Gastrocnemius medialis (tissue), 4 donors: ENCODE data around the gene SYT15. TPM values are rescaled to one million over a fixed set of nuclear protein-coding genes. Genes with fewer than 3 reads are reported as not detected.

Experiments
- ATAC-seq, 2 donors: fragments of 150-250 bp; one replicate each; pipeline ENCODE4 v1.9.1; 2016
- DNase-seq, 2 donors: peaks; one replicate each; pipeline ENCODE4 v3.0.0-alpha.2; 2019
- H3K27ac ChIP-seq, 4 donors: fragments of 200-600 bp; sonication (generic); 1 replicate in 1 of 4; 2 replicates in 3 of 4; pipeline ENCODE4 v1.5.1; 2016 to 2018; ENCODE audit warnings: mild to moderate bottlenecking in 2 of 4, moderate library complexity in 1 of 4
- H3K27me3 ChIP-seq, 3 donors: fragments of 200-600 bp; sonication (generic) in 2 of 3; 1 replicate in 1 of 3; 2 replicates in 2 of 3; pipeline versions ENCODE4 v1.5.1 to v1.6.0; 2016 to 2019; ENCODE audit warnings: mild to moderate bottlenecking in 1 of 3, moderate library complexity in 1 of 3
- H3K36me3 ChIP-seq, 2 donors: fragments of 200-600 bp; sonication (generic) in 1 of 2; one replicate each; pipeline ENCODE4 v1.5.1; 2017 to 2018
- H3K4me1 ChIP-seq, 2 donors: fragments of 200-600 bp; sonication (generic) in 1 of 2; one replicate each; pipeline ENCODE4 v1.5.1; 2016 to 2017; ENCODE audit warnings: mild to moderate bottlenecking in 2 of 2
- H3K4me3 ChIP-seq, 4 donors: fragments of 200-600 bp; sonication (generic) in 3 of 4; 1 replicate in 1 of 4; 2 replicates in 3 of 4; pipeline ENCODE4 v1.5.1; 2016 to 2019; ENCODE audit warnings: mild to moderate bottlenecking in 2 of 4
- H3K9me3 ChIP-seq, 3 donors: fragments of 200-600 bp; sonication (generic) in 2 of 3; 1 replicate in 1 of 3; 2 replicates in 2 of 3; pipeline ENCODE4 v1.5.1; 2016 to 2019
- CTCF ChIP-seq, 5 experiments: fragments of 450-650 bp in 3 of 5; fragments of 200-600 bp in 2 of 5; sonication (generic) in 2 of 5; IDR thresholded peaks in 4 of 5; conservative IDR thresholded peaks in 1 of 5; 1 replicate in 4 of 5; 2 replicates in 1 of 5; pipeline ENCODE4 v1.5.1; 2016 to 2019; ENCODE audit warnings: antibody characterized with exemption in 5 of 5, mild to moderate bottlenecking in 3 of 5, moderate library complexity in 3 of 5
- POLR2A ChIP-seq, 2 donors: fragments of 450-650 bp; IDR thresholded peaks; one replicate each; pipeline ENCODE4 v1.6.1; 2017; ENCODE audit warnings: antibody characterized with exemption in 2 of 2, mild to moderate bottlenecking in 2 of 2, moderate library complexity in 2 of 2
- in situ Hi-C, 4 donors: fragments of 200-750 bp; cut with MboI; loops; one replicate each; pipeline versions ENCODE4 v1.15.0 to v1.8.0; 2017; ENCODE audit warnings: low sequenced_read_pairs in 4 of 4
- intact Hi-C: fragments of 100-400 bp; cut with DNase I; formaldehyde crosslinking; loops from one replicate; pipeline ENCODE4 v1.15.1; 2023; ENCODE audit warnings: low total_unique reads
- total RNA-seq, 4 donors: library from RNA; depleted of rRNA; stranded (reverse); fragments of >200 nt; gene quantifications; one replicate each; pipeline versions ENCODE4 v1.1.0 to v1.2.3, GENCODE V29; 2016

SYT15 gene
- total RNA-seq, 4 donors from 2014 or later, result 0.36 to 1.0 (median 0.69) TPM

- Histone ChIP-seq H3K9me3 (no peaks in the 10 kb centered on the region), H3K4me1 (peaks cover 0 to 3% of the 10 kb centered on the region in 2 donors), H3K36me3 (no peaks in the 10 kb centered on the region), H3K27ac (no peak within 1 kb of the TSS), H3K4me3 (peak within 1 kb of the TSS; percentile 19 to 37 (median 32)), H3K27me3 (peaks cover 37 to 68% (median 55%) of the 10 kb centered on the region in 3 donors)
- intact Hi-C loops, result no loop called here
- peak in 1 of 2 donors; percentile 9 for DNase-seq
- ATAC-seq, result no peak
- TF ChIP-seq POLR2A (IDR thresholded peaks at IDR 0.05) (no peak), CTCF (IDR thresholded peaks at IDR 0.05 in 4 of 5, conservative IDR thresholded peaks at IDR 0.05 in 1 of 5) (no peak)
- in situ Hi-C loops, result no loop called here
These were observed 22.2 kb upstream of the SYT15 start, which contains the start of gene GPRIN2 for GRCh38 chr10:46556515-46557318. Gene GPRIN2, minus strand, starts transcription at chr10:46556658. Its CDS starts 5,922 bp downstream, at chr10:46550736.

GRCh38 chr10:46557319-46558121 lies 21.4 kb upstream of the SYT15 start:
- in situ Hi-C loops, result no loop called here
- peak overlapping the region in 1 of 4 donors; percentile 19 for H3K4me3 ChIP-seq
- TF ChIP-seq CTCF (IDR thresholded peaks at IDR 0.05 in 4 of 5, conservative IDR thresholded peaks at IDR 0.05 in 1 of 5), result no peak
- TF ChIP-seq POLR2A (IDR thresholded peaks at IDR 0.05), result no peak
- H3K36me3 ChIP-seq, result no peaks in the 10 kb centered on the region
- DNase-seq (peak; percentile 3 to 13), ATAC-seq (no peak)
- peaks cover 37 to 68% (median 55%) of the 10 kb centered on the region in 3 donors for H3K27me3 ChIP-seq
- H3K9me3 ChIP-seq, result no peaks in the 10 kb centered on the region
- intact Hi-C loops, result no loop called here
- H3K27ac ChIP-seq, result no peak overlapping the region
- peaks cover 0 to 3% of the 10 kb centered on the region in 2 donors for H3K4me1 ChIP-seq

GRCh38 chr10:46558122-46558391 lies 20.9 kb upstream of the SYT15 start:
- intact Hi-C loops, result no loop called here
- H3K27me3 ChIP-seq, result peaks cover 37 to 68% (median 55%) of the 10 kb centered on the region in 3 donors

More at GRCh38 chr10:46558122-46558391, 20.9 kb upstream of the SYT15 start:
- TF ChIP-seq POLR2A (IDR thresholded peaks at IDR 0.05) (no peak), CTCF (IDR thresholded peaks at IDR 0.05 in 4 of 5, conservative IDR thresholded peaks at IDR 0.05 in 1 of 5) (no peak)
- no peak overlapping the region for H3K27ac ChIP-seq
- in situ Hi-C loops, result no loop called here
- peaks cover 0 to 3% of the 10 kb centered on the region in 2 donors for H3K4me1 ChIP-seq
- no peak overlapping the region for H3K4me3 ChIP-seq
- H3K36me3 ChIP-seq, result no peaks in the 10 kb centered on the region
- ATAC-seq, result no peak
- no peaks in the 10 kb centered on the region for H3K9me3 ChIP-seq
- DNase-seq, result no peak
